GM12865 (cell line): Measurements from ENCODE around the gene PPARA.
"Not testable (repeated sequence)": the region's sequence is repeated elsewhere in the genome, so short reads cannot be mapped to it uniquely, and the experiment has no call there.

Experiments used
- DNase-seq: peaks from one replicate; pipeline ENCODE4 v3.0.0; 2010; ENCODE audit warnings: low read depth
- H3K4me3 ChIP-seq: 2 replicates; pipeline ENCODE4 v1.5.1; 2011; ENCODE audit warnings: mild to moderate bottlenecking, low read depth, low read length, control low read depth
- CTCF ChIP-seq: IDR thresholded peaks from 2 replicates; pipeline ENCODE4 v1.5.1; 2011; ENCODE audit warnings: low read length, control low read depth, low read depth, inconsistent platforms; ENCODE audit not compliant: insufficient read depth; ENCODE audit errors: missing control alignments

The PPARA gene

GRCh38 chr22:46251266-46251665 lies 100.9 kb downstream of the PPARA start:
- no peak for TF ChIP-seq CTCF
- DNase-seq, result no peak
- H3K4me3 ChIP-seq, result peak overlapping the region; percentile 67

- TF ChIP-seq CTCF, result no peak
- no peak for DNase-seq
- H3K4me3 ChIP-seq, result no peak overlapping the region
These were observed 101.6 kb downstream of the PPARA start for GRCh38 chr22:46251816-46252380.

- no peak for TF ChIP-seq CTCF
- DNase-seq, result no peak
- H3K4me3 ChIP-seq, result no peak overlapping the region
These were observed 106.1 kb downstream of the PPARA start for GRCh38 chr22:46256358-46256958.

- TF ChIP-seq CTCF, result no peak
- no peak overlapping the region for H3K4me3 ChIP-seq
- DNase-seq, result no peak
These were observed 109.0 kb downstream of the PPARA start for GRCh38 chr22:46259374-46259773.

GRCh38 chr22:46260038-46260437 lies 109.7 kb downstream of the PPARA start:
- TF ChIP-seq CTCF, result no peak
- no peak for DNase-seq
- no peak overlapping the region for H3K4me3 ChIP-seq

- no peak overlapping the region for H3K4me3 ChIP-seq
- TF ChIP-seq CTCF, result no peak
- DNase-seq, result no peak
These were observed 112.3 kb downstream of the PPARA start for GRCh38 chr22:46262449-46263215.

GRCh38 chr22:46263216-46263590 lies 112.9 kb downstream of the PPARA start, which contains the start of gene PKDREJ:
Gene PKDREJ (minus strand): TSS chr22:46263343. CDS start chr22:46263322, 21 bp downstream.
- no peak within 1 kb of the TSS for H3K4me3 ChIP-seq
- TF ChIP-seq CTCF, result no peak
- no peak for DNase-seq

- not testable (repeated sequence) for H3K4me3 ChIP-seq, DNase-seq
These were observed 114.2 kb downstream of the PPARA start for GRCh38 chr22:46264520-46264919.

GRCh38 chr22:46265627-46266026 lies 115.3 kb downstream of the PPARA start:
- H3K4me3 ChIP-seq, DNase-seq: not testable (repeated sequence)
